Right ventricle myocardium inferior (tissue), 1 donor: ENCODE data around the gene PLB1. TPM values are rescaled to one million over a fixed set of nuclear protein-coding genes. Genes with fewer than 3 reads are reported as not detected.
"Not testable (repeated sequence)": the region's sequence is repeated elsewhere in the genome, so short reads cannot be mapped to it uniquely, and the experiment has no call there.

Experiments
- ATAC-seq: fragments of 200-7000 bp; cut with Tn5 transposase; one replicate; pipeline ENCODE4 v1.9.1; 2020; ENCODE audit warnings: mild to moderate bottlenecking, moderate library complexity
- DNase-seq: peaks from one replicate; pipeline ENCODE4 v3.0.0; 2021; ENCODE audit errors: missing footprints
- intact Hi-C: fragments of 100-400 bp; cut with DNase I; formaldehyde crosslinking; loops from one replicate; pipeline ENCODE4 v1.11.0; 2022
- total RNA-seq: library from RNA; stranded (reverse); fragmentation: NEBNext Ultra II Directional; extraction: Animal tissue kit (Norgen Biotek cat#: 25700); gene quantifications from one replicate; pipeline ENCODE4 v1.2.1, GENCODE V29; 2021
- donor health status: DM: no; HTN: yes; CAD: no; lungs with severe emphysema.

The PLB1 gene
- total RNA-seq, 1 donor from 2014 or later, result 3.0 TPM

DNA sequence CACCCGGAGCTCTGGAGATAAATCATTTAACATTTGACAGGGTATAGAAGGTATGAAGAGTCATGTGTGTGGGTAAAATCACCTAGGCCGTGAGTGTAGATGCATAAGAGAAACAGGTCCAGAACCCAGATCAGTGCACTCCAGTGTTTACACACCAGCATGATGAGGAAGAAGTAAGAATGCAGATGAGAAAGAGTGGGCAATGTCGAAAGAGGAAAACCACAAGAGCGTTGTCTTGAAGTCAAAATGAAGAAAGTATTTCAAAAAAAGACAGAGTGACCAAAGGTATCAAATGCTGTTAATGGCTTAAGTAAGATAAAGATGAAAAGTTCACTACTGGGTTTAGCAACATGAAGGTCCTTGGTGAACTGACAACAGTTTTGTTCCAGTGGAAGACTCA is 32.0 kb upstream of the PLB1 start:
- intact Hi-C loops, result no loop called here
- DNase-seq (no peak), ATAC-seq (no peak)

GRCh38 chr2:28465148-28465885 is 30.5 kb upstream of the PLB1 start:
- intact Hi-C loops, result no loop called here
- DNase-seq (no peak), ATAC-seq (no peak)

GRCh38 chr2:28469304-28469703 is 26.6 kb upstream of the PLB1 start:
- no peak for DNase-seq
- ATAC-seq, result no peak
- intact Hi-C loops, result no loop called here

DNA sequence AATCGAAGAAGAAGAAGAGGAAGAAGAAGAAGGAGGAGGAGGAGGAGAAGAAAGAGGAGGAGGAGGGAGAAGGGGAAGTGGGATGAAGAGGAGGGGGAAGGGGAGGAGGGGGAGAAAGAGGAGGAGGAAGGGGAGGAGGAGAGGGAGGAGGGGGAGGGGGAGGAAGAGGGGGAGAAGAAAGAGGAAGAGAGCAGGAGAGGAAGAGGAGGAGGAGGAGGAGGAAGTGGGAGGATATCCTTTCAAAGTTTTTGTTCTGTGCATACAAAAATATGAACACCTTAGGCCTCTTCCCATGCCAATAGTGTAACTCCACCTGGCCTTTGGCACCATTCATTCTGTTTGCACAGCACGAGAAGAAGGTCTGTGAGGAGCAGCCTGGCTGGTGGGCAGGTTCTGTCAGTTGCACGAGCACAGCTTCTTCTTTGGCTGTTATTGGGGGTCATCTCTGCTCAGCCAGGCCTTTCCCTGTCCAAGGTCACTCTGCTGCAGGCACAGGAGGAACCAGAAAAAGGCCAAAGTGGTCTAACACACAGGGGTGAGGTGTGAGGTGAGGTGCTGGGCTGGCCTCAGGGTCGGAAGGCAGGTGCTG is 25.8 kb upstream of the PLB1 start:
- no peak for ATAC-seq
- DNase-seq, result no peak
- intact Hi-C loops, result no loop called here

- ATAC-seq (no peak), DNase-seq (no peak)
- intact Hi-C loops, result no loop called here
Measured at GRCh38 chr2:28470759-28471158, 25.1 kb upstream of the PLB1 start.

DNA sequence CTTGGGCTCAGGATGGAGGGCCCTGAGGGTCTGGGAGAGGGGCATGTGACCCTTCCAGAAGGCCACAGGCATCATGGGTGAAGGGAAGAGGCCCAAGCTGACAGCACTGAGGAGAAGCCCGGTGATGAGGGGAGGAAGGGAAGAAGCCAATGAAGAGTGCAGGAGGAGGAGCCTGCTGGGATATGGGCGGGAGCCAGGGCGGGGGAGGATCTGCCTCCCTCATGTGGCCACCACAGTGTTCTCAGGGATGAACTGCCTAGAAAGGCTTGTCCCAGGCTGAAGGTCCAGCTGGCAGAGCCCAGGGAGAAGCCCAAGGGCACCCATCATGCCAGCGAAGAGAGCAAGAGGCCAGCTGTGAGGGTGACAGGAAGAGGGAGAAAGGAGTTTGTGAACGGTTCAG is 24.6 kb upstream of the PLB1 start:
- no peak for ATAC-seq
- DNase-seq, result no peak

DNA sequence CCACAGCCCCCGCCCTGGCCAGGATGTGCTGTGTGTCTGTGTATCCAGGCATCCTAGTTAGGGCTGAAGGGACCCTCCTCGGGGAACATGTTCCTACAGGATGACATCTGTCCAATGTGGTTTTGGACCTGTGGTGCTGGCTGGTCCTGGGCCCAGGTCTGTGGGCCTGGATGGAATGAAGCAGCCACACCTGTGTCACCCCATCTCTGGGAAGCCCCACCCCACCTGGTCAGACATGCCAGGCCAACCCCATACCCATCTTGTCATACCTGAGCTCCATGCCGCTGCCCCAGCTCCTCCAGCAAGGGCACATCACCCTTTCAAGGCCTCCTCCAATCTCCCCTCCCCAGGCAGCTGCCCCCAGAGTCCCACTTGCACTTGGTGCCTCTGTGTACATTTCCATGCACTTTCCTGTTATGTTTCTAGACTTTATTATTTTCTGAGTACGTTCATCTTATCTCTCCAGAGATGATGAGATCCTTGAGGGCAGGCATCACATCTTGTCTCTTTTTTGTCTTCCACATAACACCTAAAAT is 24.1 kb upstream of the PLB1 start:
- DNase-seq, result no peak
- intact Hi-C loops, result no loop called here
- ATAC-seq, result no peak

More for the DNA sequence above, 24.6 kb upstream of the PLB1 start:
- intact Hi-C loops, result no loop called here

DNA sequence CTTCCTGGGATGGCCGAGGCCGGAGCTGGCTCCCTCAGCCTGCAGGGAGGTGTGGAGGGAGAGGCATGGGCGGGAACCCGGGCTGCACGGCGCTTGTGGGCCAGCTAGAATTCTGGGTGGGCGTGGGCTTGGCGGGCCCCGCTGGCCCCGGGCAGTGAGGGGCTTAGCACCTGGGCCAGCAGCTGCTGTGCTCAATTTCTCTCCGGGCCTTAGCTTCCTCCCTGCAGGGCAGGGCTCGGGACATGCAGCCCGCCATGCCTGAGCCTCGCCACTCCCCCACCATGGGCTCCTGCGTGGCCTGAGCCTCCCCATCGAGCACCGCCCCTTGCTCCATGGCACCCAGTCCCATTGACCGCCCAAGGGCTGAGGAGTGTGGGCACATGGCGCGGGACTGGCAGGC is 23.2 kb upstream of the PLB1 start:
- intact Hi-C loops, DNase-seq, ATAC-seq: not testable (repeated sequence)

GRCh38 chr2:28475088-28475595 is 20.7 kb upstream of the PLB1 start:
- ATAC-seq (no peak), DNase-seq (no peak)
- intact Hi-C loops, result no loop called here

- intact Hi-C loops, result no loop called here
- DNase-seq, result no peak
- no peak for ATAC-seq
Measured at GRCh38 chr2:28477087-28477486, 18.8 kb upstream of the PLB1 start.

DNA sequence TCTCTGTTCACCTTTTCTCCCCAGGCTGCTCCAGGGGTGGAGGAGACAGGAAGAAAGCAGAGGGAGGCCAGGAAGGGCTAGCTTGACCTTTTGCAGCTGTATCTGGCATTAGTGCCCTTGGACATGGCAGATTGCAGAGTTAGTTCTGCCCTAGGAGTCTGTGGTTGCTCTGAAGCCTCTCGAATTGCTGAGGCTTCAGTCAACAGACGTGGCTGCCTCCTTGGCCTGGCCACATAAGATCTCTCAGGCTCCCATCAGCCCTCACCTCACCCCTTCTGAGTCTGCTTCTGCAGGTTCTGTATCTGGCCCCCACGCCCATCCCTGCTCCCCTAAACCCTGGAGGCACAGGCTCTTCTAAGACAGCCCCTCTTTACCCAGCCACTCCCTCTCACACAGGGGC is 18.2 kb upstream of the PLB1 start:
- intact Hi-C loops, result no loop called here
- DNase-seq (no peak), ATAC-seq (no peak)

- intact Hi-C loops, result no loop called here
- DNase-seq, result no peak
- ATAC-seq, result no peak
Measured at GRCh38 chr2:28480403-28481049, 15.3 kb upstream of the PLB1 start.

GRCh38 chr2:28481905-28482304 is 14.0 kb upstream of the PLB1 start:
- intact Hi-C loops, result no loop called here
- ATAC-seq (no peak), DNase-seq (no peak)

DNA sequence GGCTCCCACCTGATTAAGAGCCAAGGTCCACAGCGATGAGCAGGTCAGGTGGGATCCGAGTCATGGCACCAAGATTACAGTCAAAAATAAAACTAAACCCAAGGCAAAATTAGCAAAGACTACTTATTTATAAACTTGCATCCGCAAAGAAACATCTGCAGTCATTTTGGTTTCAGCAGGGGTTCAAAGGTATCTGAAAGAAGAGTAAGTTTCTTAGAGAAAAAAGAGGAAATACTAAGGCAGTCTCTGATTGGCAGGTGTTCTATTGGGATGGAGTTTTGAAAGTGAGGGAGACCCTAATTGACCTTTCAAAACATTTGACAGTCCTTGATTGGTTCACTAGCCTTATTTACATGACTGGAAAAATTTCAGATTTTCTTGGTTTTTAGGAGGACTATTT is 11.0 kb upstream of the PLB1 start:
- ATAC-seq, result no peak
- no peak for DNase-seq
- intact Hi-C loops, result no loop called here

GRCh38 chr2:28486526-28486925 is 9.3 kb upstream of the PLB1 start:
- ATAC-seq (no peak), DNase-seq (no peak)
- intact Hi-C loops, result no loop called here

DNA sequence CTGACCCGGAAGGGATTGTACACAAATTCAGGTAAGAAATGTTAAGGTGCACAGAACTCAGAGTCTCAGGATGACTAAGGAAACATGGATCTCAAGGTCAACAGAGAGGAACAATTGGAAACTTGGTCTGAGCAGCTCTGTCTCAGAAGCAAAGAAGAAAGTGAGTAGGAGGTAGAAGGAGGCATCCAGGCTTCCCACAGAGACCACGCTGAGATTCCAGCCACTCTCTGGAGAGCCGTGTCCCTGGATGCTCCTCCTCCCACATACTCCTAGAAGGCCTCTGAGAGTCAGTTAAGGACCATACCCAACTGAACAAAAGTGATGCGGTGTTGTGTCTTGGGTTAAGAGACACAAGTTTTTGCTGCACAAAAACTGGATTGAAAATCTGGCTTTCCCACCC is 8.6 kb upstream of the PLB1 start:
- no peak for DNase-seq
- intact Hi-C loops, result no loop called here
- no peak for ATAC-seq

DNA sequence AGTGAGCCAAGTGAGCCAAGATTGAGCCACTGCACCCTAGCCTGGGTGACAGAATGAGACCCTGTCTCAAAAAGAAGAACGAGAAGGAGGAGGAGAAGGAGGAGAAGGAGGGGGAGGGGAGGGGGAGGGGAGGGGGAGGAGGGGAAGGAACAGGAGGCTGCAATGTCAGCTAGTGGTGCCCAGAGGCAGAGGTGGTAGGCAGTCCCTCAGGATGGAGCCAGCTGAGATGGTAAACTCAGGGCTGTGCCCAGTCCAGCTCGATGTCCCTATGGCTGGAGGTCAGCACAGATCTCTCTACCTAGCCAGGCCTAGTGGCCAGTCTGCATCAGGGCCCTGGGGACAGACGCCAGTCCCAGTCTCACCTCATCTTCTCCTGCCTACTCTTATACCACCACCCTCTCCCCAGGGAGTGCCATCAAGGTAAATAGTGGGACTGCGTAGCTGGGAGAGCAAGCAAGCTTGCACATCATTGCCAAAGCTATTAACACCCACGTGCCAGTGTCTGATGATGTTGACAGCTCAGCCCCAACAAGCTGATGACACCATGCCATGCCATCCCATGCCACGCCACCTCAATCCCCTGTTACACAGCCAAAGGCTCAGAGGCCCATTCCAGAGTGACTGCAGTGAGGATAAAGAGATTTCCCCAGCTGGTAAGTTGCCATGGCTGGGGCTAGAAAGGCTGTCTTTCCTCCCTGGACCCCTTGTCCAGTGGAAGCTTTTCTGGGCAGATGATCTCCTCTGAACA is 7.6 kb upstream of the PLB1 start:
- intact Hi-C loops, result no loop called here
- DNase-seq (no peak), ATAC-seq (no peak)

DNA sequence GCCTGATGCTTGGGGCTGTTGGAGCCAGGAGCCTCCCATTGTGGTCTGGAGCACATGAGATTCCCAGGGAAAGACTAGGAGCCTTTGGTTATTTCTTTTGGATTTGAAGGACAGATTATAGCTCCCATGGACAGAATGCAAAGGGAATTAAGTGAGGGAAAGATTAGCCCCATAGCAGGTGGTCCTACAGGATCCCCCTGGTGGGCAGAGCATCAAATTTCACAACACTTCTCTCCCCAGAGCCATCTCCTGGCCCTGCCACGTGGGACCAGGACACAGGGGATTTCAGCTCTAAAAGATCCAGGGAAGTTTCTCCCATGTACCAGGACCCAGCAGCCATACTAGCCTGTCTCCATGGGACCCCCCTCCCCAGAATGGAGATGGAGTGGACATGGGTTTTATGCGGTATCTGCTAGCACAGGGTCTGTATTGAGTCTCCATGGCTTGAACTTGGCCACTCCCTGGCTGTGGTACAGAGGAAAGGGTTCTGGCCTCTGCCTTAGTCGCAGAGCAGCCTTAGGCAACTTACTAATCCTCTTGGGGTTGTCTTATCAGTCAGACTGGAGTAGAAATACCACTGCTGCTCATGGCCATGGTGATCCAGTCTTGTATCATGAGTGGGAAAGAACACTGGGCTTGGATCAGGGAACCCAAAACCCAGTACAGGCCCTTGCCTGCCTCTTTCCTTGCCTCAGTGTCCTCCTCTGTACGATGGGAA is 6.8 kb upstream of the PLB1 start:
- intact Hi-C loops, result no loop called here
- no peak for ATAC-seq
- DNase-seq, result no peak

DNA sequence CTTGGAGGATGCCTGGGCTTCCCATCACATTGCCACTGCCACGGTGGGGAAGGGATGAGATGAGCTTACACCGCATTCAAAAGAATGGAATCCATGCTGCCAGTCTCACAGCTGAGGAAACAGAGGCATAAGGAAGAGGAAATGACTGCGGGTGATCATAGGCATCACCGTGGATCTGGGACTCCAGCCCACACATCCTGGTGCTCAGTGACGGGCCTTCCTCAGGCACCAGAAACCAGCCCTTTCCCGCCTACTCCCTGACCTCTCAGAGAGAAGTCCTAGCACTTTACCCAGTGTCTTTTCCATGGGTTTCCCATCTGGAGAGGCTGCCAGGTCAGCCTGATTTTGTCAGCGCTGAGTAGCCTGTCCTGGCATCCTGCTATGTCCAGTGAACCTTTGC is 5.3 kb upstream of the PLB1 start:
- intact Hi-C loops, result no loop called here
- ATAC-seq, result no peak
- DNase-seq, result no peak
